ENCODE measurements around the gene UGGT2.
"Not testable (repeated sequence)": the region's sequence is repeated elsewhere in the genome, so short reads cannot be mapped to it uniquely, and the experiment has no call there.

UGGT2 gene

GRCh38 chr13:95957331-95957730 lies 95.9 kb downstream of the UGGT2 start:
- H3K9me3 Mint-ChIP-seq, result peaks cover 18% of the 10 kb centered on the region
- H3K4me3 Mint-ChIP-seq, result no peak overlapping the region
- no peak for ATAC-seq
- peaks cover 11% of the 10 kb centered on the region for H3K36me3 Mint-ChIP-seq
- H3K27ac Mint-ChIP-seq, result no peak overlapping the region
- no peaks in the 10 kb centered on the region for H3K27me3 Mint-ChIP-seq
- H3K4me1 Mint-ChIP-seq, result no peaks in the 10 kb centered on the region

- H3K4me1 Mint-ChIP-seq, result no peaks in the 10 kb centered on the region
- ATAC-seq, result no peak
- H3K36me3 Mint-ChIP-seq, result peaks cover 7% of the 10 kb centered on the region
- no peaks in the 10 kb centered on the region for H3K27me3 Mint-ChIP-seq
- no peak overlapping the region for H3K4me3 Mint-ChIP-seq
- H3K27ac Mint-ChIP-seq, result no peak overlapping the region
- peaks cover 16% of the 10 kb centered on the region for H3K9me3 Mint-ChIP-seq
These were observed 96.5 kb downstream of the UGGT2 start for GRCh38 chr13:95956589-95957148.

GRCh38 chr13:95955719-95956118 lies 97.5 kb downstream of the UGGT2 start:
- Mint-ChIP-seq H3K36me3 (peaks cover 7% of the 10 kb centered on the region), H3K4me1 (no peaks in the 10 kb centered on the region), H3K27me3 (no peaks in the 10 kb centered on the region), H3K9me3 (peaks cover 18% of the 10 kb centered on the region), H3K27ac (no peak overlapping the region), H3K4me3 (no peak overlapping the region)
- ATAC-seq, result no peak

GRCh38 chr13:95955255-95955654 lies 97.9 kb downstream of the UGGT2 start:
- no peaks in the 10 kb centered on the region for H3K4me1 Mint-ChIP-seq

GRCh38 chr13:95954266-95954665 lies 98.9 kb downstream of the UGGT2 start:
- Mint-ChIP-seq H3K9me3 (peaks cover 11% of the 10 kb centered on the region), H3K27me3 (no peaks in the 10 kb centered on the region), H3K27ac (no peak overlapping the region), H3K4me3 (no peak overlapping the region), H3K36me3 (peaks cover under 1% of the 10 kb centered on the region), H3K4me1 (no peaks in the 10 kb centered on the region)
- no peak for ATAC-seq

More at GRCh38 chr13:95955255-95955654, 97.9 kb downstream of the UGGT2 start:
- H3K27ac Mint-ChIP-seq, result no peak overlapping the region
- H3K4me3 Mint-ChIP-seq, result no peak overlapping the region
- H3K36me3 Mint-ChIP-seq, result peaks cover 7% of the 10 kb centered on the region
- H3K9me3 Mint-ChIP-seq, result peaks cover 20% of the 10 kb centered on the region
- H3K27me3 Mint-ChIP-seq, result no peaks in the 10 kb centered on the region
- no peak for ATAC-seq

GRCh38 chr13:95950103-95950502 lies 103.1 kb downstream of the UGGT2 start:
- no peaks in the 10 kb centered on the region for H3K36me3 Mint-ChIP-seq
- H3K9me3 Mint-ChIP-seq, result peaks cover 10% of the 10 kb centered on the region
- H3K27ac Mint-ChIP-seq, result no peak overlapping the region
- no peaks in the 10 kb centered on the region for H3K27me3 Mint-ChIP-seq
- no peak for ATAC-seq
- no peaks in the 10 kb centered on the region for H3K4me1 Mint-ChIP-seq
- no peak overlapping the region for H3K4me3 Mint-ChIP-seq

- peaks cover 10% of the 10 kb centered on the region for H3K9me3 Mint-ChIP-seq
- no peaks in the 10 kb centered on the region for H3K4me1 Mint-ChIP-seq
- H3K36me3 Mint-ChIP-seq, result no peaks in the 10 kb centered on the region
- H3K27me3 Mint-ChIP-seq, result no peaks in the 10 kb centered on the region
- no peak overlapping the region for H3K4me3 Mint-ChIP-seq
- H3K27ac Mint-ChIP-seq, result no peak overlapping the region
- ATAC-seq, result no peak
These were observed 104.5 kb downstream of the UGGT2 start for GRCh38 chr13:95948656-95949055.

- H3K4me3 Mint-ChIP-seq, result no peak overlapping the region
- ATAC-seq, result no peak
- H3K4me1 Mint-ChIP-seq, result no peaks in the 10 kb centered on the region
- H3K9me3 Mint-ChIP-seq, result peaks cover 2% of the 10 kb centered on the region
- no peak overlapping the region for H3K27ac Mint-ChIP-seq
- H3K27me3 Mint-ChIP-seq, result no peaks in the 10 kb centered on the region
- peaks cover 12% of the 10 kb centered on the region for H3K36me3 Mint-ChIP-seq
These were observed 115.4 kb downstream of the UGGT2 start for GRCh38 chr13:95937714-95938320.

- no peak overlapping the region for H3K27ac Mint-ChIP-seq
- H3K4me3 Mint-ChIP-seq, result no peak overlapping the region
- peaks cover 9% of the 10 kb centered on the region for H3K9me3 Mint-ChIP-seq
- peak; percentile 27 for ATAC-seq
- peaks cover 6% of the 10 kb centered on the region for H3K36me3 Mint-ChIP-seq
- H3K27me3 Mint-ChIP-seq, result no peaks in the 10 kb centered on the region
- no peaks in the 10 kb centered on the region for H3K4me1 Mint-ChIP-seq
These were observed 121.7 kb downstream of the UGGT2 start for GRCh38 chr13:95931300-95932025.

GRCh38 chr13:95929430-95929829 lies 123.8 kb downstream of the UGGT2 start:
- H3K36me3 Mint-ChIP-seq, result no peaks in the 10 kb centered on the region
- H3K9me3 Mint-ChIP-seq, result peaks cover 9% of the 10 kb centered on the region
- no peaks in the 10 kb centered on the region for H3K27me3 Mint-ChIP-seq
- no peaks in the 10 kb centered on the region for H3K4me1 Mint-ChIP-seq
- no peak overlapping the region for H3K4me3 Mint-ChIP-seq
- H3K27ac Mint-ChIP-seq, result no peak overlapping the region
- ATAC-seq, result no peak

- H3K36me3 Mint-ChIP-seq, H3K9me3 Mint-ChIP-seq, ATAC-seq, H3K4me3 Mint-ChIP-seq, H3K27me3 Mint-ChIP-seq, H3K27ac Mint-ChIP-seq, H3K4me1 Mint-ChIP-seq: not testable (repeated sequence)
These were observed 124.8 kb downstream of the UGGT2 start for GRCh38 chr13:95928367-95928906.

GRCh38 chr13:95926231-95926630 lies 127.0 kb downstream of the UGGT2 start:
- no peak for ATAC-seq
- Mint-ChIP-seq H3K27me3 (no peaks in the 10 kb centered on the region), H3K4me1 (no peaks in the 10 kb centered on the region), H3K36me3 (no peaks in the 10 kb centered on the region), H3K4me3 (no peak overlapping the region), H3K9me3 (peaks cover 6% of the 10 kb centered on the region), H3K27ac (no peak overlapping the region)

GRCh38 chr13:95924389-95924994 lies 128.7 kb downstream of the UGGT2 start:
- no peaks in the 10 kb centered on the region for H3K27me3 Mint-ChIP-seq
- ATAC-seq, result no peak
- H3K27ac Mint-ChIP-seq, result no peak overlapping the region
- H3K4me3 Mint-ChIP-seq, result no peak overlapping the region
- H3K9me3 Mint-ChIP-seq, result peaks cover 3% of the 10 kb centered on the region
- no peaks in the 10 kb centered on the region for H3K4me1 Mint-ChIP-seq
- H3K36me3 Mint-ChIP-seq, result no peaks in the 10 kb centered on the region

GRCh38 chr13:95921485-95921884 lies 131.7 kb downstream of the UGGT2 start:
- H3K27ac Mint-ChIP-seq, result no peak overlapping the region
- H3K9me3 Mint-ChIP-seq, result no peaks in the 10 kb centered on the region
- no peaks in the 10 kb centered on the region for H3K36me3 Mint-ChIP-seq
- no peaks in the 10 kb centered on the region for H3K4me1 Mint-ChIP-seq
- H3K27me3 Mint-ChIP-seq, result no peaks in the 10 kb centered on the region
- ATAC-seq, result no peak
- no peak overlapping the region for H3K4me3 Mint-ChIP-seq

GRCh38 chr13:95920485-95920884 lies 132.7 kb downstream of the UGGT2 start:
- no peak overlapping the region for H3K4me3 Mint-ChIP-seq
- ATAC-seq, result no peak
- no peaks in the 10 kb centered on the region for H3K36me3 Mint-ChIP-seq
- no peak overlapping the region for H3K27ac Mint-ChIP-seq
- H3K27me3 Mint-ChIP-seq, result no peaks in the 10 kb centered on the region
- no peaks in the 10 kb centered on the region for H3K4me1 Mint-ChIP-seq
- no peaks in the 10 kb centered on the region for H3K9me3 Mint-ChIP-seq

All from stimulated activated memory B cell treated with anti-CD40 and anti-IgM and Interleukin-4, amounts not matched to agents 10 μg/mL and 1 μg/mL and 100 μg/mL, for 72 hours (primary cell).